ENCODE results near the gene TCP11. TPM values are rescaled to one million over a fixed set of nuclear protein-coding genes. Genes with fewer than 3 reads are reported as not detected.

The TCP11 gene
- total RNA-seq, 1 experiment from 2014 or later, result not detected

- no peak overlapping the region for H3K18ac ChIP-seq (ENCODE audit: insufficient read length, low read depth, low read length)
- H3K14ac ChIP-seq (ENCODE audit: insufficient read depth, low read length), result no peak overlapping the region
- peak overlapping the region in 2 of 3 experiments; percentile 4 to 39; a peak in 1 of 7 replicates for H3K27ac Mint-ChIP-seq
- no peak overlapping the region for H3K4ac ChIP-seq (ENCODE audit: low read depth, low read length)
- no peaks in the 10 kb centered on the region; a peak in 1 of 5 replicates for H3K9me3 Mint-ChIP-seq
- no peak overlapping the region for H4K5ac ChIP-seq (ENCODE audit: insufficient read length, low read depth, low read length)
- H4K8ac ChIP-seq (replicated peaks; ENCODE audit: insufficient read length, low read depth, low read length), result no peak overlapping the region
- H2AFZ ChIP-seq (ENCODE audit: low read length), result no peak overlapping the region
- H2BK20ac ChIP-seq (ENCODE audit: low read depth, low read length, poor library complexity, severe bottlenecking), result no peak overlapping the region
- H2BK120ac ChIP-seq (ENCODE audit: low read depth, low read length, poor library complexity, severe bottlenecking), result no peak overlapping the region
- H3K79me2 ChIP-seq (ENCODE audit: insufficient read depth, low read length), result no peaks in the 10 kb centered on the region
- no peak overlapping the region for H2AK5ac ChIP-seq (ENCODE audit: insufficient read length, low read length)
- peaks cover 18 to 23% of the 10 kb centered on the region in 2 experiments for H3K4me1 Mint-ChIP-seq
- no peaks in the 10 kb centered on the region for H3K27me3 Mint-ChIP-seq (ENCODE audit: low read depth)
- H2BK15ac ChIP-seq (ENCODE audit: low read depth, low read length), result no peak overlapping the region
- H3K9ac ChIP-seq (ENCODE audit: extremely low read depth, insufficient read length, low read length), result no peak overlapping the region
- no peak for DNase-seq
- H4K20me1 ChIP-seq (ENCODE audit: control insufficient read depth, insufficient read depth, insufficient read length), result no peaks in the 10 kb centered on the region
- no peaks in the 10 kb centered on the region for H3K79me1 ChIP-seq (ENCODE audit: insufficient read depth, low read depth, low read length, poor library complexity, severe bottlenecking)
- no peak overlapping the region for H4K91ac ChIP-seq (ENCODE audit: insufficient read length, low read depth, low read length)
- H2BK12ac ChIP-seq (ENCODE audit: insufficient read length, low read depth, low read length), result no peak overlapping the region
- H2BK5ac ChIP-seq (ENCODE audit: insufficient read length, low read length), result no peak overlapping the region
- no peaks in the 10 kb centered on the region for H3K27me3 ChIP-seq (ENCODE audit: insufficient read depth, low read length)
- H3K27ac ChIP-seq (ENCODE audit: insufficient read length, low read depth, low read length), result no peak overlapping the region
- H3K4me1 ChIP-seq (ENCODE audit: insufficient read depth, low read length), result no peaks in the 10 kb centered on the region
- no peak for TF ChIP-seq CTCF (conservative IDR thresholded peaks at IDR 0.05)
- H3K4me3 Mint-ChIP-seq, result no peak overlapping the region
- H3K36me3 Mint-ChIP-seq (ENCODE audit: insufficient read depth in 1 of 3, low read depth in 3 of 3), result peaks cover 12 to 47% (median 45%) of the 10 kb centered on the region in 3 experiments
- H3K4me2 ChIP-seq (ENCODE audit: insufficient read depth, insufficient read length, low read length), result no peak overlapping the region
- H3K56ac ChIP-seq (ENCODE audit: insufficient read length, low read depth, low read length), result no peak overlapping the region
- no peak overlapping the region for H3T11ph ChIP-seq (ENCODE audit: low read length)
- no peak overlapping the region for H3K23ac ChIP-seq (ENCODE audit: insufficient read length, low read depth, low read length)
- H3K23me2 ChIP-seq (ENCODE audit: insufficient read length, low read depth, low read length, poor library complexity, severe bottlenecking), result no peaks in the 10 kb centered on the region
- no peaks in the 10 kb centered on the region for H3K9me3 ChIP-seq (ENCODE audit: control insufficient read depth, low read depth, low read length)
- no CpG with 5 or more reads among the region's 23 CpGs for WGBS (ENCODE audit: extremely low coverage, insufficient read length, low lambda C conversion rate)
Measured at GRCh38 chr6:35079311-35080000, 61.7 kb downstream of the TCP11 start.
